ENCODE results near the gene KRTAP6-3. TPM values are rescaled to one million over a fixed set of nuclear protein-coding genes. Genes with fewer than 3 reads are reported as not detected.

The KRTAP6-3 gene
- total RNA-seq, 2 experiments from 2014 or later, result not detected

- peaks cover 0 to 3% of the 10 kb centered on the region in 2 experiments for H3K9me3 ChIP-seq (ENCODE audit: control insufficient read depth in 1 of 2, insufficient read depth in 1 of 2, low read length in 2 of 2)
- Mint-ChIP-seq H3K27me3 (no peaks in the 10 kb centered on the region), H3K4me3 (no peak within 1 kb of the TSS), H3K9me3 (peaks cover 2% of the 10 kb centered on the region), H3K27ac (no peak within 1 kb of the TSS), H3K4me1 (ENCODE audit: low read depth) (no peaks in the 10 kb centered on the region), H3K36me3 (ENCODE audit: low read depth) (no peaks in the 10 kb centered on the region)
- intact Hi-C loops (cut with DNase I, micrococcal nuclease), result no loop called here
- POLR2A ChIA-PET, result no interaction called here
- no peaks in the 10 kb centered on the region for H3K36me3 ChIP-seq (ENCODE audit: insufficient read depth, low read length)
- CTCF ChIA-PET, result no interaction called here
- no peak for TF ChIP-seq CTCF (IDR thresholded peaks at IDR 0.05)
- no peak within 1 kb of the TSS for H3K27ac ChIP-seq (ENCODE audit: low read depth in 1 of 2, low read length in 2 of 2)
- H3K4me1 ChIP-seq (ENCODE audit: insufficient read depth, low read length), result no peaks in the 10 kb centered on the region
- H3K27me3 ChIP-seq (ENCODE audit: control insufficient read depth in 1 of 2, insufficient read depth in 2 of 2, low read length in 2 of 2), result no peaks in the 10 kb centered on the region
- DNase-seq, result no peak
- no peak within 1 kb of the TSS for H3K4me3 ChIP-seq (ENCODE audit: low read length)
- ATAC-seq (ENCODE audit: poor library complexity), result no peak
Measured at GRCh38 chr21:30590297-30590696, 1.9 kb upstream of the KRTAP6-3 start, which contains the start of gene KRTAP22-2. KRTAP22-2 (minus strand) TSS chr21:30590397.

GRCh38 chr21:30598802-30599201 lies 6.6 kb downstream of the KRTAP6-3 start, which contains the start of gene KRTAP6-2:
KRTAP6-2 (minus strand) TSS chr21:30598902; CDS start chr21:30598874, 28 bp downstream.
- no peak for TF ChIP-seq CTCF (IDR thresholded peaks at IDR 0.05)
- Histone ChIP-seq H3K27me3 (ENCODE audit: control insufficient read depth in 1 of 2, insufficient read depth in 2 of 2, low read length in 2 of 2) (peaks cover 0 to 3% of the 10 kb centered on the region in 2 experiments), H3K4me1 (ENCODE audit: insufficient read depth, low read length) (no peaks in the 10 kb centered on the region), H3K36me3 (ENCODE audit: insufficient read depth, low read length) (no peaks in the 10 kb centered on the region), H3K9me3 (ENCODE audit: control insufficient read depth in 1 of 2, insufficient read depth in 1 of 2, low read length in 2 of 2) (peaks cover 0 to 3% of the 10 kb centered on the region in 2 experiments), H3K4me3 (ENCODE audit: low read length) (no peak within 1 kb of the TSS), H3K27ac (ENCODE audit: low read depth in 1 of 2, low read length in 2 of 2) (no peak within 1 kb of the TSS)
- intact Hi-C loops (cut with DNase I, micrococcal nuclease), result no loop called here
- ChIA-PET POLR2A (no interaction called here), CTCF (no interaction called here)
- ATAC-seq (ENCODE audit: poor library complexity), result no peak
- no peak for DNase-seq
- H3K4me3 Mint-ChIP-seq, result no peak within 1 kb of the TSS
- H3K36me3 Mint-ChIP-seq (ENCODE audit: low read depth), result no peaks in the 10 kb centered on the region
- no peak within 1 kb of the TSS for H3K27ac Mint-ChIP-seq
- no peaks in the 10 kb centered on the region for H3K9me3 Mint-ChIP-seq
- H3K27me3 Mint-ChIP-seq, result no peaks in the 10 kb centered on the region
- H3K4me1 Mint-ChIP-seq (ENCODE audit: low read depth), result no peaks in the 10 kb centered on the region

- Mint-ChIP-seq H3K4me3 (no peak within 1 kb of the TSS), H3K36me3 (ENCODE audit: low read depth) (no peaks in the 10 kb centered on the region), H3K4me1 (ENCODE audit: low read depth) (no peaks in the 10 kb centered on the region), H3K9me3 (no peaks in the 10 kb centered on the region), H3K27ac (no peak within 1 kb of the TSS), H3K27me3 (no peaks in the 10 kb centered on the region)
- Histone ChIP-seq H3K27ac (ENCODE audit: low read depth in 1 of 2, low read length in 2 of 2) (no peak within 1 kb of the TSS), H3K4me1 (ENCODE audit: insufficient read depth, low read length) (no peaks in the 10 kb centered on the region), H3K9me3 (ENCODE audit: control insufficient read depth in 1 of 2, insufficient read depth in 1 of 2, low read length in 2 of 2) (peaks cover 0 to 3% of the 10 kb centered on the region in 2 experiments), H3K4me3 (ENCODE audit: low read length) (no peak within 1 kb of the TSS), H3K36me3 (ENCODE audit: insufficient read depth, low read length) (no peaks in the 10 kb centered on the region), H3K27me3 (ENCODE audit: control insufficient read depth in 1 of 2, insufficient read depth in 2 of 2, low read length in 2 of 2) (peaks cover 0 to 3% of the 10 kb centered on the region in 2 experiments)
- TF ChIP-seq CTCF (IDR thresholded peaks at IDR 0.05), result no peak
- POLR2A ChIA-PET, result no interaction called here
- intact Hi-C loops (cut with DNase I, micrococcal nuclease), result no loop called here
- CTCF ChIA-PET, result no interaction called here
- no peak for ATAC-seq (ENCODE audit: poor library complexity)
- DNase-seq, result no peak
Measured at GRCh38 chr21:30600787-30601186, 8.5 kb downstream of the KRTAP6-3 start, which contains the start of gene KRTAP22-1. KRTAP22-1 (plus strand) TSS chr21:30601087.
